Measurements from ENCODE around the gene KLHL7. TPM values are rescaled to one million over a fixed set of nuclear protein-coding genes. Genes with fewer than 3 reads are reported as not detected.
"Not testable (repeated sequence)": the region's sequence is repeated elsewhere in the genome, so short reads cannot be mapped to it uniquely, and the experiment has no call there.

KLHL7 gene
- polyA plus RNA-seq, 2 donors = 6.6 to 13.4 TPM

DNA sequence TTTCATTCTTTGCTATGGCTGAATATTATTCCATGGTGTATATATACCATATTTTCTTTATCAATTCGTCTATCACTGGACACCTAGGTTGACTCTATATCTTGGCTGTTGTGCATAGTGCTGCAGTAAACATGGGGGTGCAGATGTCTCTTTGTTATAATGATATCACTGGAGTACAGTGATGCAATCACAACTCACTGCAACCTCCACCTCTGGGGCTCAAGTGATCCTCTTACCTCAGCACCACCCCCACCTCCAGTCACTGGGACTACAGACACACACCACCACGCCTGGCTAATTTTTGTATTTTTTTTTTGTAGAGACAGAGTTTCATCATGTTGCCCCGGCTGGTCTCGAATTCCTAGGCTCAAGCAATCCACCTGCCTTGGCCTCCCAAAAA is 15.6 kb downstream of the KLHL7 start:
- H3K9me3 ChIP-seq (ENCODE audit: control insufficient read depth in 2 of 2, insufficient read depth in 1 of 2, low read depth in 1 of 2, low read length in 1 of 2) = no peaks in the 10 kb centered on the region
- 93 to 94% methylated on average over 4 of the region's 4 CpGs for WGBS, 2 donors
- H3K27ac ChIP-seq (ENCODE audit: low read depth in 2 of 2, low read length in 1 of 2) = no peak overlapping the region

DNA sequence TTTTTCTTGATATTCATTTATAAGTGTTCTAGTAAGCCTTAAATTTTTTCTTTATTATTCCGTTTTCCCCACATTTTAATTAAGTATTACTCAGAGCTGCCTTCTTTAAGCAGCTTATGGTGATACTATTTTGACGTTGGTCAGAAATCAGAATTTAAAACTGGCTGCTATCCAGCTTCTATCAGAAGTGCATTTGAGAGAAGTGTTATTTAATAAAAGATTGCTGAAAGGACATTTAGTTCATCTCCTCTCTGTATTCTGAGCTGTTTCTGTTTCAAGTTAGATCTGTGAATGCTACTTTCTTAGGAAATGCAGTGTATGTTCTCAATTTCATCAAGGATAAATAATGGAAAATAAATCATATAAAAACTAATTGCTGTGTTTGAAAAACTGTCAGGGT is 17.4 kb downstream of the KLHL7 start:
- no peaks in the 10 kb centered on the region for H3K4me1 ChIP-seq (ENCODE audit: control insufficient read depth in 2 of 2, insufficient read depth in 2 of 2, low read length in 1 of 2)
- peaks cover 4 to 5% of the 10 kb centered on the region in 2 donors for H3K36me3 ChIP-seq (ENCODE audit: control insufficient read depth in 2 of 2, insufficient read depth in 2 of 2, low read length in 1 of 2)
- 75 to 82% methylated on average over 2 of the region's 2 CpGs for WGBS, 2 donors
- no peaks in the 10 kb centered on the region for H3K27me3 ChIP-seq (ENCODE audit: control insufficient read depth in 1 of 2, insufficient read depth in 2 of 2, low read length in 2 of 2)
- no peaks in the 10 kb centered on the region for H3K9me3 ChIP-seq (ENCODE audit: control insufficient read depth in 2 of 2, insufficient read depth in 1 of 2, low read depth in 1 of 2, low read length in 1 of 2)
- no peak overlapping the region for H3K27ac ChIP-seq (ENCODE audit: low read depth in 2 of 2, low read length in 1 of 2)
- H3K4me3 ChIP-seq (ENCODE audit: low read depth in 1 of 2, low read length in 2 of 2) = no peak overlapping the region

More for the DNA sequence above, 15.6 kb downstream of the KLHL7 start:
- Histone ChIP-seq H3K4me1 (ENCODE audit: control insufficient read depth in 2 of 2, insufficient read depth in 2 of 2, low read length in 1 of 2) (no peaks in the 10 kb centered on the region), H3K27me3 (ENCODE audit: control insufficient read depth in 1 of 2, insufficient read depth in 2 of 2, low read length in 2 of 2) (no peaks in the 10 kb centered on the region), H3K4me3 (ENCODE audit: low read depth in 1 of 2, low read length in 2 of 2) (no peak overlapping the region), H3K36me3 (ENCODE audit: control insufficient read depth in 2 of 2, insufficient read depth in 2 of 2, low read length in 1 of 2) (peaks cover 0 to under 1% of the 10 kb centered on the region in 2 donors)

DNA sequence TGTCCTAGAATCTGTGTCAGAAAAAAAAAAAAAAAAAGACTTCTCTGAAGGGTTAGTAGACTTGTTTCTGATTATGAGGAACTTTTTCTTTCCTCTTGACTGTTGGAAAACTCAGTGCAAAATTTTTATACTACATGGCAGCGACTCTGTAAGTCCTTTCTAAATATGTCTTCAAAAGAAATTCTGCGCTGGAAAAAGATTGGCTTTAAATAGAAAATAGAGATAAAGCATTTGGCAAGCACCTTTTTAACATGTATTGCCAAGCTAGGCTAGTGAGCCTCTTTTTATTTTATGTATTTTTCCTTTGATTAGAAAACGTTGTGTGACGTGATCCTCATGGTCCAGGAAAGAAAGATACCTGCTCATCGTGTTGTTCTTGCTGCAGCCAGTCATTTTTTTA is 17.9 kb downstream of the KLHL7 start:
- no peaks in the 10 kb centered on the region for H3K4me1 ChIP-seq (ENCODE audit: control insufficient read depth in 2 of 2, insufficient read depth in 2 of 2, low read length in 1 of 2)
- no peaks in the 10 kb centered on the region for H3K9me3 ChIP-seq (ENCODE audit: control insufficient read depth in 2 of 2, insufficient read depth in 1 of 2, low read depth in 1 of 2, low read length in 1 of 2)
- H3K4me3 ChIP-seq (ENCODE audit: low read depth in 1 of 2, low read length in 2 of 2) = no peak overlapping the region
- H3K27ac ChIP-seq (ENCODE audit: low read depth in 2 of 2, low read length in 1 of 2) = no peak overlapping the region
- H3K27me3 ChIP-seq (ENCODE audit: control insufficient read depth in 1 of 2, insufficient read depth in 2 of 2, low read length in 2 of 2) = no peaks in the 10 kb centered on the region
- H3K36me3 ChIP-seq (ENCODE audit: control insufficient read depth in 2 of 2, insufficient read depth in 2 of 2, low read length in 1 of 2) = peaks cover 4 to 5% of the 10 kb centered on the region in 2 donors
- WGBS, 2 donors = 64 to 73% methylated on average over 5 of the region's 5 CpGs

- H3K9me3 ChIP-seq (ENCODE audit: control insufficient read depth in 2 of 2, insufficient read depth in 1 of 2, low read depth in 1 of 2, low read length in 1 of 2) = no peaks in the 10 kb centered on the region
- H3K4me1 ChIP-seq (ENCODE audit: control insufficient read depth in 2 of 2, insufficient read depth in 2 of 2, low read length in 1 of 2) = no peaks in the 10 kb centered on the region
- peaks cover 4 to 10% of the 10 kb centered on the region in 2 donors for H3K36me3 ChIP-seq (ENCODE audit: control insufficient read depth in 2 of 2, insufficient read depth in 2 of 2, low read length in 1 of 2)
- H3K4me3 ChIP-seq (ENCODE audit: low read depth in 1 of 2, low read length in 2 of 2) = no peak overlapping the region
- WGBS, 2 donors = 78 to 88% methylated on average over 4 of the region's 4 CpGs
- no peak overlapping the region for H3K27ac ChIP-seq (ENCODE audit: low read depth in 2 of 2, low read length in 1 of 2)
- H3K27me3 ChIP-seq (ENCODE audit: control insufficient read depth in 1 of 2, insufficient read depth in 2 of 2, low read length in 2 of 2) = no peaks in the 10 kb centered on the region
Measured at GRCh38 chr7:23129036-23129435, 23.5 kb downstream of the KLHL7 start.

GRCh38 chr7:23131799-23132198 is 26.2 kb downstream of the KLHL7 start:
- WGBS, 2 donors = 96 to 98% methylated on average over 2 of the region's 2 CpGs
- not testable (repeated sequence) for H3K36me3 ChIP-seq (ENCODE audit: control insufficient read depth in 2 of 2, insufficient read depth in 2 of 2, low read length in 1 of 2); H3K27ac ChIP-seq (ENCODE audit: low read depth in 2 of 2, low read length in 1 of 2); H3K9me3 ChIP-seq (ENCODE audit: control insufficient read depth in 2 of 2, insufficient read depth in 1 of 2, low read depth in 1 of 2, low read length in 1 of 2); H3K4me1 ChIP-seq (ENCODE audit: control insufficient read depth in 2 of 2, insufficient read depth in 2 of 2, low read length in 1 of 2); H3K4me3 ChIP-seq (ENCODE audit: low read depth in 1 of 2, low read length in 2 of 2); H3K27me3 ChIP-seq (ENCODE audit: control insufficient read depth in 1 of 2, insufficient read depth in 2 of 2, low read length in 2 of 2)

- no peak overlapping the region for H3K4me3 ChIP-seq (ENCODE audit: low read depth in 1 of 2, low read length in 2 of 2)
- no peaks in the 10 kb centered on the region for H3K9me3 ChIP-seq (ENCODE audit: control insufficient read depth in 2 of 2, insufficient read depth in 1 of 2, low read depth in 1 of 2, low read length in 1 of 2)
- no peaks in the 10 kb centered on the region for H3K4me1 ChIP-seq (ENCODE audit: control insufficient read depth in 2 of 2, insufficient read depth in 2 of 2, low read length in 1 of 2)
- H3K27me3 ChIP-seq (ENCODE audit: control insufficient read depth in 1 of 2, insufficient read depth in 2 of 2, low read length in 2 of 2) = no peaks in the 10 kb centered on the region
- peaks cover 0 to 5% of the 10 kb centered on the region in 2 donors for H3K36me3 ChIP-seq (ENCODE audit: control insufficient read depth in 2 of 2, insufficient read depth in 2 of 2, low read length in 1 of 2)
- H3K27ac ChIP-seq (ENCODE audit: low read depth in 2 of 2, low read length in 1 of 2) = no peak overlapping the region
Measured at GRCh38 chr7:23133797-23134196, 28.2 kb downstream of the KLHL7 start.

GRCh38 chr7:23135755-23136154 is 30.2 kb downstream of the KLHL7 start:
- no peak overlapping the region for H3K27ac ChIP-seq (ENCODE audit: low read depth in 2 of 2, low read length in 1 of 2)
- H3K9me3 ChIP-seq (ENCODE audit: control insufficient read depth in 2 of 2, insufficient read depth in 1 of 2, low read depth in 1 of 2, low read length in 1 of 2) = no peaks in the 10 kb centered on the region
- H3K4me3 ChIP-seq (ENCODE audit: low read depth in 1 of 2, low read length in 2 of 2) = no peak overlapping the region
- no peaks in the 10 kb centered on the region for H3K27me3 ChIP-seq (ENCODE audit: control insufficient read depth in 1 of 2, insufficient read depth in 2 of 2, low read length in 2 of 2)
- WGBS, 2 donors = 79 to 84% methylated on average over 1 of the region's 1 CpG
- no peaks in the 10 kb centered on the region for H3K36me3 ChIP-seq (ENCODE audit: control insufficient read depth in 2 of 2, insufficient read depth in 2 of 2, low read length in 1 of 2)
- H3K4me1 ChIP-seq (ENCODE audit: control insufficient read depth in 2 of 2, insufficient read depth in 2 of 2, low read length in 1 of 2) = no peaks in the 10 kb centered on the region

DNA sequence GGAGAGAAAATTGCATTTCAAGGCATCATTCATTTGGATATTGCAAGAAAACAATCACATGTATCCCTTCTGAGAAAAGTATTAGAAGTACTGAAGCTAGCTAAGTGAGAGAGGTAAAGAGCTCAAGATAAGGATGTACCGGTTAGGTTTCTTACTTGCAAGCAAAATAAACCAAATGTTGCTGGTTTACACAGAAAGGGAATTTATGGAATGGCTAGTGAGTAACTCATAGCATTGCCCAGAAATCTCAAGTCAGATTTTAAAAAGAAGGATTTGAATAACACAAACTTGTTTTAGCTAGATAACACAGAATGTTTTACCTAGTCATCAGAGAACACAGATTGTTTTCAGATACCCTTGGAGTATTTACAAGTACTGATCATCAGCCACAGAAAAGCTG is 30.6 kb downstream of the KLHL7 start:
- WGBS, 2 donors = 73 to 74% methylated on average over 1 of the region's 1 CpG
- no peaks in the 10 kb centered on the region for H3K36me3 ChIP-seq (ENCODE audit: control insufficient read depth in 2 of 2, insufficient read depth in 2 of 2, low read length in 1 of 2)
- no peaks in the 10 kb centered on the region for H3K4me1 ChIP-seq (ENCODE audit: control insufficient read depth in 2 of 2, insufficient read depth in 2 of 2, low read length in 1 of 2)
- H3K9me3 ChIP-seq (ENCODE audit: control insufficient read depth in 2 of 2, insufficient read depth in 1 of 2, low read depth in 1 of 2, low read length in 1 of 2) = no peaks in the 10 kb centered on the region
- H3K27me3 ChIP-seq (ENCODE audit: control insufficient read depth in 1 of 2, insufficient read depth in 2 of 2, low read length in 2 of 2) = no peaks in the 10 kb centered on the region
- no peak overlapping the region for H3K4me3 ChIP-seq (ENCODE audit: low read depth in 1 of 2, low read length in 2 of 2)
- no peak overlapping the region for H3K27ac ChIP-seq (ENCODE audit: low read depth in 2 of 2, low read length in 1 of 2)

DNA sequence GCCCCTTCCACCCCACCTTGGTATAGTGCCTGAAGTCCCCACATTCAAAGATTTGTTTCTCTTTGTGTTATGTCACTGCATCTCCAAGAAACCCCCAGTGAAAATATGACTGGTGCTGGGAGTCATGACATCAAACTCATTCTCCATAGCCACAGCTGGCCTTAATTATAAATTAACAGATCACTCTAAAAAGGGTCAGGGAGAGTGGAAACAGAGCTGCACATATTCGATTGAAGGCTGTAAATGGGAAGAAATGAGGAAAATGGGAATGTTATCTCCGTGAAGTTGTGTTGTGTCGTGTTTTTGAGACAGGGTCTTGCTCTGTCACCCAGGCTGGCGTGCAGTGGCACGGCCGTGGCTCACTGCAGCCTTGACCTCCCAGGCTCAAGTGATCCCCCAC is 52.1 kb downstream of the KLHL7 start:
- H3K4me1 ChIP-seq (ENCODE audit: control insufficient read depth in 2 of 2, insufficient read depth in 2 of 2, low read length in 1 of 2) = no peaks in the 10 kb centered on the region
- H3K27ac ChIP-seq (ENCODE audit: low read depth in 2 of 2, low read length in 1 of 2) = no peak overlapping the region
- WGBS, 2 donors = 80 to 81% methylated on average over 6 of the region's 6 CpGs
- no peak overlapping the region for H3K4me3 ChIP-seq (ENCODE audit: low read depth in 1 of 2, low read length in 2 of 2)
- H3K36me3 ChIP-seq (ENCODE audit: control insufficient read depth in 2 of 2, insufficient read depth in 2 of 2, low read length in 1 of 2) = peaks cover 0 to 6% of the 10 kb centered on the region in 2 donors
- H3K27me3 ChIP-seq (ENCODE audit: control insufficient read depth in 1 of 2, insufficient read depth in 2 of 2, low read length in 2 of 2) = no peaks in the 10 kb centered on the region
- no peaks in the 10 kb centered on the region for H3K9me3 ChIP-seq (ENCODE audit: control insufficient read depth in 2 of 2, insufficient read depth in 1 of 2, low read depth in 1 of 2, low read length in 1 of 2)

DNA sequence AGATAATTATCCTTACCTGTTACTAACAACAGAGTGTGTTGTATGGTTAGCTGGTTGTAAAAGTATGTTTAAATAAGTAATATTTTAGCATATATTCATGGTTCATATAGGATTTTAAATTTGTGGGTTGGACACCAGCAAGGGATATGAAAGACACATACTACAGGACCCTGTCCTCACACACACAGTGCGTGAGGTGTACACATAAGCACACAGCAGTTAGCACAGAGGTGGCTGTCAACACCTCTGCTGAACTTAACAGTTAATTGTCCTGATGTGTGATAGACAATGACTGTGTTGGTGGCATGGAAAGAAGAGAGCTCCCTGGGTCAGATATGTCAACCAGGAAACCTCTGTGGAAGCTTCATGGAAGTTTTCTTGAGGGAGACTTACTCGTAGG is 53.0 kb downstream of the KLHL7 start:
- Histone ChIP-seq H3K36me3 (ENCODE audit: control insufficient read depth in 2 of 2, insufficient read depth in 2 of 2, low read length in 1 of 2) (peaks cover 0 to 6% of the 10 kb centered on the region in 2 donors), H3K4me1 (ENCODE audit: control insufficient read depth in 2 of 2, insufficient read depth in 2 of 2, low read length in 1 of 2) (no peaks in the 10 kb centered on the region), H3K27me3 (ENCODE audit: control insufficient read depth in 1 of 2, insufficient read depth in 2 of 2, low read length in 2 of 2) (no peaks in the 10 kb centered on the region), H3K9me3 (ENCODE audit: control insufficient read depth in 2 of 2, insufficient read depth in 1 of 2, low read depth in 1 of 2, low read length in 1 of 2) (no peaks in the 10 kb centered on the region), H3K27ac (ENCODE audit: low read depth in 2 of 2, low read length in 1 of 2) (no peak overlapping the region), H3K4me3 (ENCODE audit: low read depth in 1 of 2, low read length in 2 of 2) (no peak overlapping the region)
- 95 to 97% methylated on average over 2 of the region's 2 CpGs for WGBS, 2 donors
